HepG2 (cell line): Measurements from ENCODE around the gene NCKIPSD. TPM values are rescaled to one million over a fixed set of nuclear protein-coding genes. Genes with fewer than 3 reads are reported as not detected.
A peak's percentile ranks its signal among the peaks of the same experiment; 100 is the strongest.

ENCODE experiments used
- AHDC1 ChIP-seq: sonication (generic); formaldehyde crosslinking; IDR thresholded peaks from 2 replicates; pipeline ENCODE4 v1.5.1; 2020; ENCODE audit warnings: mild to moderate bottlenecking, missing genetic modification reagents, borderline replicate concordance
- ARNTL ChIP-seq: sonication (generic); formaldehyde crosslinking; IDR thresholded peaks from 2 replicates; pipeline ENCODE4 v1.4.0; 2020; ENCODE audit warnings: mild to moderate bottlenecking, missing genetic modification reagents
- HOXA3 ChIP-seq: sonication (generic); formaldehyde crosslinking; IDR thresholded peaks from 2 replicates; pipeline ENCODE4 v1.5.0; 2020; ENCODE audit warnings: missing genetic modification reagents
- LRRFIP1 ChIP-seq: sonication (generic); formaldehyde crosslinking; conservative IDR thresholded peaks from 2 replicates; pipeline ENCODE4 v1.4.0; 2020; ENCODE audit warnings: missing genetic modification reagents
- NFE2L1 ChIP-seq: sonication (generic); formaldehyde crosslinking; IDR thresholded peaks from 2 replicates; pipeline ENCODE4 v1.4.0; 2020; ENCODE audit warnings: missing genetic modification reagents, mild to moderate bottlenecking, borderline replicate concordance
- NR2F6 ChIP-seq, 2 experiments: IDR thresholded peaks; 2 replicates each; pipeline ENCODE4 v1.6.1; 2016; ENCODE audit warnings: antibody characterized with exemption in 1 of 2, mild to moderate bottlenecking in 1 of 2
- REPIN1 ChIP-seq: sonication (generic); formaldehyde crosslinking; IDR thresholded peaks from 2 replicates; pipeline ENCODE4 v1.8.0; 2022; ENCODE audit warnings: missing genetic modification reagents, low read depth, mild to moderate bottlenecking, borderline replicate concordance
- RFX3 ChIP-seq: IDR thresholded peaks from 2 replicates; pipeline ENCODE4 v1.6.1; 2016; ENCODE audit warnings: missing biosample characterization, missing genetic modification reagents
- SMAD9 ChIP-seq: sonication (generic); formaldehyde crosslinking; IDR thresholded peaks from 2 replicates; pipeline ENCODE4 v1.5.1; 2020; ENCODE audit warnings: mild to moderate bottlenecking, missing genetic modification reagents
- SMARCC2 ChIP-seq: fragments of 450-650 bp; IDR thresholded peaks from 2 replicates; pipeline ENCODE4 v1.6.1; 2017; ENCODE audit warnings: antibody characterized with exemption, mild to moderate bottlenecking
- YEATS2 ChIP-seq: sonication (generic); formaldehyde crosslinking; IDR thresholded peaks from 2 replicates; pipeline ENCODE4 v1.4.0; 2020; ENCODE audit warnings: missing genetic modification reagents, borderline replicate concordance
- ZNF10 ChIP-seq: sonication (generic); formaldehyde crosslinking; IDR thresholded peaks from 2 replicates; pipeline ENCODE4 v1.4.0; 2020; ENCODE audit warnings: mild to moderate bottlenecking, low read depth, missing genetic modification reagents, borderline replicate concordance
- ZNF138 ChIP-seq: sonication (generic); formaldehyde crosslinking; IDR thresholded peaks from 2 replicates; pipeline ENCODE4 v1.5.0; 2020; ENCODE audit warnings: mild to moderate bottlenecking, low read depth, missing genetic modification reagents
- ZNF574 ChIP-seq: sonication (generic); formaldehyde crosslinking; IDR thresholded peaks from 2 replicates; pipeline ENCODE4 v1.4.0; 2020; ENCODE audit warnings: missing genetic modification reagents
- ZNF652 ChIP-seq: IDR thresholded peaks from 2 replicates; pipeline ENCODE4 v1.6.1; 2016; ENCODE audit warnings: low read depth, borderline replicate concordance
- ZNF709 ChIP-seq: sonication (generic); formaldehyde crosslinking; IDR thresholded peaks from 2 replicates; pipeline ENCODE4 v1.5.0; 2020; ENCODE audit warnings: mild to moderate bottlenecking, missing genetic modification reagents
- ZNF746 ChIP-seq: sonication (generic); formaldehyde crosslinking; IDR thresholded peaks from 2 replicates; pipeline ENCODE4 v1.8.0; 2022; ENCODE audit warnings: mild to moderate bottlenecking, missing genetic modification reagents
- ZNF780A ChIP-seq: sonication (generic); formaldehyde crosslinking; IDR thresholded peaks from 2 replicates; pipeline ENCODE4 v1.8.0; 2022; ENCODE audit warnings: mild to moderate bottlenecking, missing genetic modification reagents, moderate library complexity
- polyA plus RNA-seq, 8 experiments: library from polyadenylated mRNA; depleted of rRNA in 3 of 8; stranded (reverse) in 7 of 8; unstranded in 1 of 8; fragments of >200 nt; fragmentation: Illumina TruSeq in 4 of 8; extraction: Trizol in 4 of 8; gene quantifications; 2 replicates each; pipeline versions ENCODE4 v1.2.1 to v1.2.3, GENCODE V29; 2011 to 2016; ENCODE audit warnings: low read depth in 4 of 8, missing spikeins in 1 of 8, mixed read lengths in 1 of 8; ENCODE audit not compliant: insufficient read depth in 1 of 8
- total RNA-seq, 5 experiments: library from RNA; depleted of rRNA; stranded (reverse); fragments of >200 nt; fragmentation: Illumina TruSeq; extraction: Trizol; gene quantifications; 2 replicates each; pipeline ENCODE4 v1.2.3, GENCODE V29; 2016; ENCODE audit warnings: low read depth in 1 of 5

NCKIPSD gene
- total and polyA plus RNA-seq, 2 of the 13 experiments (the other 11 are each of a cell fraction or from before 2014, with no cell fraction given), result 13.5 to 35.2 TPM

- TF ChIP-seq LRRFIP1 (CRISPR knock-in tag), result no peak
- no peak for TF ChIP-seq ZNF652 (CRISPR knock-in tag)
- no peak for TF ChIP-seq ZNF709 (CRISPR knock-in tag)
- no peak for TF ChIP-seq NR2F6 (IDR thresholded peaks at IDR 0.05)
- TF ChIP-seq NR2F6 (CRISPR knock-in tag; IDR thresholded peaks at IDR 0.05), result peak; percentile 14; the same call in 1 of the 2 replicates
- TF ChIP-seq RFX3 (CRISPR knock-in tag), result no peak
- TF ChIP-seq HOXA3 (CRISPR knock-in tag), result peak; percentile 53
- no peak for TF ChIP-seq ZNF10 (CRISPR knock-in tag)
- TF ChIP-seq YEATS2, result no peak
- no peak for TF ChIP-seq REPIN1
- 0 out of 2 replicates have a peak, but pooled peaks have one; percentile 52 for TF ChIP-seq ZNF138 (CRISPR knock-in tag)
- no peak for TF ChIP-seq SMAD9
- TF ChIP-seq ZNF746 (CRISPR knock-in tag), result no peak
- no peak for TF ChIP-seq ZNF780A (CRISPR knock-in tag)
- TF ChIP-seq NFE2L1 (CRISPR knock-in tag), result no peak
- no peak for TF ChIP-seq AHDC1 (CRISPR knock-in tag)
- peak; percentile 34; the same call in 1 of the 2 replicates for TF ChIP-seq ZNF574 (CRISPR knock-in tag)
- no peak for TF ChIP-seq ARNTL (CRISPR knock-in tag)
- no peak for TF ChIP-seq SMARCC2
These were observed 29.5 kb downstream of the NCKIPSD start (continued) for GRCh38 chr3:48656061-48656840.
